HFFc6 (cell line): ENCODE data around the gene FHIT. TPM values are rescaled to one million over a fixed set of nuclear protein-coding genes. Genes with fewer than 3 reads are reported as not detected.
"Not testable (repeated sequence)": the region's sequence is repeated elsewhere in the genome, so short reads cannot be mapped to it uniquely, and the experiment has no call there.

ENCODE experiments used
- DNase-seq: peaks from one replicate; pipeline ENCODE4 v3.0.0-alpha.2; 2018
- H3K27ac Mint-ChIP-seq: 2 replicates; pipeline ENCODE4 v1.8.0; 2020; ENCODE audit warnings: mild to moderate bottlenecking, mixed read lengths
- H3K27me3 Mint-ChIP-seq: 2 replicates; pipeline ENCODE4 v1.8.0; 2021; ENCODE audit warnings: mild to moderate bottlenecking, moderate library complexity, mixed read lengths; ENCODE audit not compliant: insufficient read depth
- H3K36me3 Mint-ChIP-seq: 2 replicates; pipeline ENCODE4 v1.8.0; 2021; ENCODE audit warnings: low read depth, mixed read lengths
- H3K4me1 Mint-ChIP-seq: 2 replicates; pipeline ENCODE4 v1.8.0; 2020; ENCODE audit warnings: low read depth, mixed read lengths
- H3K4me3 Mint-ChIP-seq: 2 replicates; pipeline ENCODE4 v1.8.0; 2020; ENCODE audit warnings: mild to moderate bottlenecking, moderate library complexity, mixed read lengths
- H3K9me3 Mint-ChIP-seq: 2 replicates; pipeline ENCODE4 v1.8.0; 2020; ENCODE audit warnings: mild to moderate bottlenecking, mixed read lengths
- CTCF ChIP-seq: fragments of 200-600 bp; sonication (generic); IDR thresholded peaks from 2 replicates; pipeline ENCODE4 v1.5.0; 2021; ENCODE audit warnings: antibody characterized with exemption, mild to moderate bottlenecking
- total RNA-seq, 6 experiments: library from RNA; stranded (reverse); fragmentation: NEBNext Ultra II Directional; extraction: Animal tissue kit (Norgen Biotek cat#: 25700); gene quantifications; 2 replicates in 1 of 6; 3 replicates in 5 of 6; pipeline ENCODE4 v1.2.3, GENCODE V29; 2021

Gene FHIT
- total RNA-seq, 6 experiments from 2014 or later, result 0.33 to 0.38 TPM; not detected in 4

GRCh38 chr3:60674870-60675269 lies 576.4 kb downstream of the FHIT start:
- Mint-ChIP-seq H3K27me3 (no peaks in the 10 kb centered on the region; the same call in 1 of the 2 replicates), H3K36me3 (no peaks in the 10 kb centered on the region), H3K4me3 (no peak overlapping the region), H3K27ac (no peak overlapping the region), H3K4me1 (no peaks in the 10 kb centered on the region), H3K9me3 (no peaks in the 10 kb centered on the region)
- no peak for TF ChIP-seq CTCF
- no peak for DNase-seq

- no peak for DNase-seq
- Mint-ChIP-seq H3K36me3 (no peaks in the 10 kb centered on the region), H3K27me3 (no peaks in the 10 kb centered on the region; the same call in 1 of the 2 replicates), H3K27ac (no peak overlapping the region), H3K4me1 (no peaks in the 10 kb centered on the region), H3K4me3 (no peak overlapping the region), H3K9me3 (no peaks in the 10 kb centered on the region; the same call in 1 of the 2 replicates)
- no peak for TF ChIP-seq CTCF
Measured at GRCh38 chr3:60673123-60673522, 578.1 kb downstream of the FHIT start.

GRCh38 chr3:60672337-60672736 lies 578.9 kb downstream of the FHIT start:
- not testable (repeated sequence) for H3K9me3 Mint-ChIP-seq, H3K36me3 Mint-ChIP-seq, H3K27ac Mint-ChIP-seq, H3K4me3 Mint-ChIP-seq, DNase-seq, H3K27me3 Mint-ChIP-seq, H3K4me1 Mint-ChIP-seq

- H3K36me3 Mint-ChIP-seq, result no peaks in the 10 kb centered on the region
- H3K9me3 Mint-ChIP-seq, result no peaks in the 10 kb centered on the region; the same call in 1 of the 2 replicates
- TF ChIP-seq CTCF, result no peak
- H3K27me3 Mint-ChIP-seq, result no peaks in the 10 kb centered on the region; the same call in 1 of the 2 replicates
- H3K4me1 Mint-ChIP-seq, result no peaks in the 10 kb centered on the region
- H3K27ac Mint-ChIP-seq, result no peak overlapping the region
- no peak overlapping the region for H3K4me3 Mint-ChIP-seq
- no peak for DNase-seq
Measured at GRCh38 chr3:60669636-60670035, 581.6 kb downstream of the FHIT start.

- Mint-ChIP-seq H3K36me3 (no peaks in the 10 kb centered on the region), H3K4me3 (no peak overlapping the region), H3K4me1 (no peaks in the 10 kb centered on the region), H3K27me3 (peaks cover 1% of the 10 kb centered on the region; the same call in 1 of the 2 replicates), H3K27ac (no peak overlapping the region), H3K9me3 (peaks cover 5% of the 10 kb centered on the region; the same call in 1 of the 2 replicates)
- TF ChIP-seq CTCF, result no peak
- no peak for DNase-seq
Measured at GRCh38 chr3:60660026-60660425, 591.2 kb downstream of the FHIT start.

GRCh38 chr3:60659098-60659497 lies 592.2 kb downstream of the FHIT start:
- H3K27me3 Mint-ChIP-seq, result peaks cover 1% of the 10 kb centered on the region; the same call in 1 of the 2 replicates
- no peak for TF ChIP-seq CTCF
- no peak for DNase-seq
- H3K4me3 Mint-ChIP-seq, result no peak overlapping the region
- H3K36me3 Mint-ChIP-seq, result no peaks in the 10 kb centered on the region
- no peaks in the 10 kb centered on the region for H3K4me1 Mint-ChIP-seq
- H3K27ac Mint-ChIP-seq, result no peak overlapping the region
- H3K9me3 Mint-ChIP-seq, result peaks cover 5% of the 10 kb centered on the region; the same call in 1 of the 2 replicates
